Hepatocyte (in vitro differentiated cells): ENCODE results near the gene TJP2. TPM values are rescaled to one million over a fixed set of nuclear protein-coding genes. Genes with fewer than 3 reads are reported as not detected.

Source experiments
- DNase-seq: peaks from one replicate; pipeline ENCODE4 v3.0.0-alpha.2; 2016; ENCODE audit warnings: low spot score
- H2AFZ ChIP-seq: fragments of 200-600 bp; sonication (generic); 2 replicates; pipeline ENCODE4 v1.6.0; 2016; ENCODE audit warnings: antibody characterized with exemption, mild to moderate bottlenecking
- H3K27ac ChIP-seq: fragments of 200-600 bp; sonication (generic); 2 replicates; pipeline ENCODE4 v1.5.1; 2016; ENCODE audit warnings: mild to moderate bottlenecking
- H3K27me3 ChIP-seq: fragments of 200-600 bp; sonication (generic); 2 replicates; pipeline ENCODE4 v1.6.1; 2016
- H3K36me3 ChIP-seq: fragments of 200-600 bp; sonication (generic); replicated peaks from 2 replicates; pipeline ENCODE4 v1.5.1; 2016; ENCODE audit warnings: low read depth; ENCODE audit not compliant: insufficient read depth
- H3K4me1 ChIP-seq: fragments of 200-600 bp; sonication (generic); 2 replicates; pipeline ENCODE4 v1.5.1; 2016; ENCODE audit warnings: mild to moderate bottlenecking, moderate library complexity; ENCODE audit not compliant: insufficient read depth
- H3K4me2 ChIP-seq: fragments of 200-600 bp; sonication (generic); 2 replicates; pipeline ENCODE4 v1.6.0; 2016
- H3K4me3 ChIP-seq: fragments of 200-600 bp; sonication (generic); 2 replicates; pipeline ENCODE4 v1.5.1; 2016; ENCODE audit warnings: mild to moderate bottlenecking
- H3K79me2 ChIP-seq: fragments of 200-600 bp; sonication (generic); 2 replicates; pipeline ENCODE4 v1.6.0; 2017; ENCODE audit warnings: mild to moderate bottlenecking
- H3K9me2 ChIP-seq: fragments of 200-600 bp; sonication (generic); replicated peaks from 2 replicates; pipeline ENCODE4 v1.6.0; 2017; ENCODE audit warnings: mild to moderate bottlenecking; ENCODE audit not compliant: insufficient read depth
- H3K9me3 ChIP-seq: fragments of 200-600 bp; sonication (generic); 2 replicates; pipeline ENCODE4 v1.5.1; 2016; ENCODE audit warnings: low read depth, mild to moderate bottlenecking
- H4K20me1 ChIP-seq: fragments of 200-600 bp; sonication (generic); 2 replicates; pipeline ENCODE4 v1.6.0; 2016; ENCODE audit warnings: mild to moderate bottlenecking; ENCODE audit not compliant: insufficient read depth, poor library complexity, severe bottlenecking
- EZH2 ChIP-seq: fragments of 200-600 bp; sonication (generic); IDR thresholded peaks from 2 replicates; pipeline ENCODE4 v1.6.1; 2016; ENCODE audit warnings: antibody characterized with exemption, mild to moderate bottlenecking, borderline replicate concordance
- EZH2phosphoT487 ChIP-seq: fragments of 200-600 bp; sonication (generic); IDR thresholded peaks from one replicate; pipeline ENCODE4 v1.6.1; 2018; ENCODE audit warnings: antibody characterized with exemption, mild to moderate bottlenecking, low read depth, moderate library complexity; ENCODE audit not compliant: unreplicated experiment, severe bottlenecking
- WGBS: methylation state at CpG from one replicate; pipeline ENCODE4 v1.1.6; 2016; ENCODE audit warnings: low lambda C conversion rate; ENCODE audit errors: missing lambda C conversion rate; 5-methylcytosine and 5-hydroxymethylcytosine counted together
- polyA plus RNA-seq: library from polyadenylated mRNA; unstranded; fragments of >200 nt; fragmentation: Nextera tagmentation; extraction: Ambion mirVana; gene quantifications from 2 replicates; pipeline ENCODE4 v1.2.1, GENCODE V29; 2016
- total RNA-seq: library from RNA; depleted of rRNA; stranded (reverse); fragments of >200 nt; gene quantifications from 2 replicates; pipeline ENCODE4 v1.2.3, GENCODE V29; 2014
- TF ChIP-seq, protein P1 (sequence below): fragments of 200-600 bp; sonication (generic); IDR thresholded peaks from 2 replicates; pipeline ENCODE4 v1.5.1; 2016; ENCODE audit warnings: antibody characterized with exemption, mild to moderate bottlenecking; ENCODE audit not compliant: poor library complexity

Gene TJP2
- total and polyA plus RNA-seq, 2 experiments from 2014 or later = 67.2 to 131 TPM

- no peak overlapping the region for H3K4me2 ChIP-seq
- no peaks in the 10 kb centered on the region for H4K20me1 ChIP-seq
- H3K4me3 ChIP-seq = no peak overlapping the region
- H3K27me3 ChIP-seq = no peaks in the 10 kb centered on the region
- H3K79me2 ChIP-seq = no peaks in the 10 kb centered on the region
- WGBS = 89% methylated on average over 4 of the region's 4 CpGs
- no peak for DNase-seq
- TF ChIP-seq EZH2phosphoT487 = no peak
- TF ChIP-seq, protein P1, sequence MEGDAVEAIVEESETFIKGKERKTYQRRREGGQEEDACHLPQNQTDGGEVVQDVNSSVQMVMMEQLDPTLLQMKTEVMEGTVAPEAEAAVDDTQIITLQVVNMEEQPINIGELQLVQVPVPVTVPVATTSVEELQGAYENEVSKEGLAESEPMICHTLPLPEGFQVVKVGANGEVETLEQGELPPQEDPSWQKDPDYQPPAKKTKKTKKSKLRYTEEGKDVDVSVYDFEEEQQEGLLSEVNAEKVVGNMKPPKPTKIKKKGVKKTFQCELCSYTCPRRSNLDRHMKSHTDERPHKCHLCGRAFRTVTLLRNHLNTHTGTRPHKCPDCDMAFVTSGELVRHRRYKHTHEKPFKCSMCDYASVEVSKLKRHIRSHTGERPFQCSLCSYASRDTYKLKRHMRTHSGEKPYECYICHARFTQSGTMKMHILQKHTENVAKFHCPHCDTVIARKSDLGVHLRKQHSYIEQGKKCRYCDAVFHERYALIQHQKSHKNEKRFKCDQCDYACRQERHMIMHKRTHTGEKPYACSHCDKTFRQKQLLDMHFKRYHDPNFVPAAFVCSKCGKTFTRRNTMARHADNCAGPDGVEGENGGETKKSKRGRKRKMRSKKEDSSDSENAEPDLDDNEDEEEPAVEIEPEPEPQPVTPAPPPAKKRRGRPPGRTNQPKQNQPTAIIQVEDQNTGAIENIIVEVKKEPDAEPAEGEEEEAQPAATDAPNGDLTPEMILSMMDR = no peak
- TF ChIP-seq EZH2 = no peak
- no peaks in the 10 kb centered on the region for H3K4me1 ChIP-seq
- H3K9me2 ChIP-seq = no peaks in the 10 kb centered on the region
- H3K27ac ChIP-seq = no peak overlapping the region
- H3K9me3 ChIP-seq = no peaks in the 10 kb centered on the region
- H2AFZ ChIP-seq = no peak overlapping the region
- H3K36me3 ChIP-seq = peaks cover 8% of the 10 kb centered on the region
These were observed 63.7 kb downstream of the TJP2 start for GRCh38 chr9:69237702-69238295.

DNA sequence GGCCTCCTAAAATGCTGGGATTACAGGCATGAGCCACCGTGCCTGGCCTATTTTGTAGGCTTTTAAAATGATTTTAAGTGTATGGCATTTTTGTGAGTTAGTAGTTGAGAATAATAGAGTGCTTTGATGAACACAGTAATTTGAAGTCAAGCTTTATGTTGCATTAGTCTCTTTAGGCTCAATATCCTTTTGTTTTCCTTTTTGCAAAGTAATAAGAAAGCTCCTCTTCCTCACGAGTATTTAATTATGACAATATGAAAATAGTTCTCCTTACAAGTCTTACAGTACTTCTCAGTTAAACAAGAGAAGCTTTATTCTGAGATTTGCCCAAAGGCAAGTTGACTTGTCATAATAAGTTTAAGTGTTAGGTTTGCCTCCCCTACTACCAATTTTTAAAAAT, 69.0 kb downstream of the TJP2 start:
- no peak overlapping the region for H3K27ac ChIP-seq
- TF ChIP-seq EZH2phosphoT487 = no peak
- TF ChIP-seq, protein P1 = no peak
- TF ChIP-seq EZH2 = no peak
- no peak overlapping the region for H2AFZ ChIP-seq
- H3K4me3 ChIP-seq = no peak overlapping the region
- no peak overlapping the region for H3K4me2 ChIP-seq
- H3K27me3 ChIP-seq = no peaks in the 10 kb centered on the region
- no peaks in the 10 kb centered on the region for H3K4me1 ChIP-seq
- peaks cover 6% of the 10 kb centered on the region for H3K36me3 ChIP-seq
- H3K9me2 ChIP-seq = no peaks in the 10 kb centered on the region
- 76% methylated on average over 2 of the region's 2 CpGs for WGBS
- H3K9me3 ChIP-seq = no peaks in the 10 kb centered on the region
- no peaks in the 10 kb centered on the region for H4K20me1 ChIP-seq
- no peaks in the 10 kb centered on the region for H3K79me2 ChIP-seq
- no peak for DNase-seq

GRCh38 chr9:69246629-69247028, 72.6 kb downstream of the TJP2 start:
- H3K36me3 ChIP-seq = no peaks in the 10 kb centered on the region
- no peak for DNase-seq
- no peaks in the 10 kb centered on the region for H4K20me1 ChIP-seq
- H3K4me3 ChIP-seq = no peak overlapping the region
- H3K4me1 ChIP-seq = no peaks in the 10 kb centered on the region
- H3K4me2 ChIP-seq = no peak overlapping the region
- no peak for TF ChIP-seq EZH2phosphoT487
- TF ChIP-seq, protein P1 = no peak
- TF ChIP-seq EZH2 = no peak
- no peak overlapping the region for H3K27ac ChIP-seq
- H3K9me3 ChIP-seq = no peaks in the 10 kb centered on the region
- H3K27me3 ChIP-seq = no peaks in the 10 kb centered on the region
- no peak overlapping the region for H2AFZ ChIP-seq
- no peaks in the 10 kb centered on the region for H3K9me2 ChIP-seq
- H3K79me2 ChIP-seq = no peaks in the 10 kb centered on the region
- WGBS = 95% methylated on average over 2 of the region's 2 CpGs
